ENCODE results near the gene KANSL1.

DNA sequence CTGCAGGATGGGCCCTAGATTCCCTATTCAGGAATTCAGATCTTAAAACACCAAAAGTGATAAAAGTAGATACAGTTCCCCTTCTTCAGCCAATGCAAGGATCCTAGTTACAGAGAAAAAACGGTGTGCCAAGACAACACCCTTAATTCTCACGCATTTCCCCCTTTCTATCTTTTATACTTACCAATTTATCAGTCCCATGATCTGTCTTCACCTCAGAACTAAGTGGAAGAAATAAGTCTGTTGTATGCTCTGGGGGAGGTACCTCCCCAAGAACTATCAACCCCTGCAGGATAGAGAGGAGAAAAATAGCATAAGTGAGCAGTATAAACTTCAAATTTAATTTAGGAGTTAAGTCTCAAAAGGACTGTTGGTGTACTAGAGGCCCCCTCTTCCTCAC is 111.0 kb downstream of the KANSL1 start:
- TF ChIP-seq, protein P1, sequence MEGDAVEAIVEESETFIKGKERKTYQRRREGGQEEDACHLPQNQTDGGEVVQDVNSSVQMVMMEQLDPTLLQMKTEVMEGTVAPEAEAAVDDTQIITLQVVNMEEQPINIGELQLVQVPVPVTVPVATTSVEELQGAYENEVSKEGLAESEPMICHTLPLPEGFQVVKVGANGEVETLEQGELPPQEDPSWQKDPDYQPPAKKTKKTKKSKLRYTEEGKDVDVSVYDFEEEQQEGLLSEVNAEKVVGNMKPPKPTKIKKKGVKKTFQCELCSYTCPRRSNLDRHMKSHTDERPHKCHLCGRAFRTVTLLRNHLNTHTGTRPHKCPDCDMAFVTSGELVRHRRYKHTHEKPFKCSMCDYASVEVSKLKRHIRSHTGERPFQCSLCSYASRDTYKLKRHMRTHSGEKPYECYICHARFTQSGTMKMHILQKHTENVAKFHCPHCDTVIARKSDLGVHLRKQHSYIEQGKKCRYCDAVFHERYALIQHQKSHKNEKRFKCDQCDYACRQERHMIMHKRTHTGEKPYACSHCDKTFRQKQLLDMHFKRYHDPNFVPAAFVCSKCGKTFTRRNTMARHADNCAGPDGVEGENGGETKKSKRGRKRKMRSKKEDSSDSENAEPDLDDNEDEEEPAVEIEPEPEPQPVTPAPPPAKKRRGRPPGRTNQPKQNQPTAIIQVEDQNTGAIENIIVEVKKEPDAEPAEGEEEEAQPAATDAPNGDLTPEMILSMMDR (conservative IDR thresholded peaks at IDR 0.05 in 1 of 2, IDR thresholded peaks at IDR 0.05 in 1 of 2; ENCODE audit: extremely low read depth in 1 of 2, insufficient read depth in 1 of 2, low read depth in 1 of 2, low read length in 2 of 2): no peak
- no peak for TF ChIP-seq EZH2 (IDR thresholded peaks at IDR 0.05; ENCODE audit: borderline replicate concordance, low read length)
